ENCODE data around the gene YKT6. TPM values are rescaled to one million over a fixed set of nuclear protein-coding genes. Genes with fewer than 3 reads are reported as not detected.

YKT6 gene
- total and polyA plus RNA-seq, 11 donors = 28.5 to 133 (median 46.6) TPM

- DNase-seq (peak in 2 of 5 donors; percentile 22 to 51), ATAC-seq (no peak)
- H3K36me3 ChIP-seq = peaks cover 0 to 11% (median 0%) of the 10 kb centered on the region in 9 donors
- WGBS, 4 donors = 96 to 98% (median 96%) methylated on average over 12 to 18 of the region's 18 CpGs
- H3K27me3 ChIP-seq = no peaks in the 10 kb centered on the region
- H3K9me3 ChIP-seq = no peaks in the 10 kb centered on the region
- no peak for TF ChIP-seq POLR2A (IDR thresholded peaks at IDR 0.05)
- TF ChIP-seq CTCF (IDR thresholded peaks at IDR 0.05) = no peak
- intact Hi-C loops (cut with DNase I) = no loop called here
- H3K27ac ChIP-seq = no peak overlapping the region
- H3K4me1 ChIP-seq = peaks cover 0 to 2% (median 0%) of the 10 kb centered on the region in 12 donors
- H3K4me3 ChIP-seq = no peak overlapping the region
These were observed 18.7 kb downstream of the YKT6 start for GRCh38 chr7:44219371-44220045.

GRCh38 chr7:44220046-44220357, 19.2 kb downstream of the YKT6 start:
- no peaks in the 10 kb centered on the region for H3K4me1 ChIP-seq
- no peak overlapping the region for H3K27ac ChIP-seq
- WGBS, 4 donors = 90 to 94% (median 92%) methylated on average over 19 to 26 of the region's 26 CpGs
- DNase-seq = peak in 2 of 5 donors; percentile 27 to 28
- no peak overlapping the region for H3K4me3 ChIP-seq
- peaks cover 0 to 3% (median 0%) of the 10 kb centered on the region in 9 donors for H3K27me3 ChIP-seq
- TF ChIP-seq CTCF (IDR thresholded peaks at IDR 0.05) = no peak
- H3K9me3 ChIP-seq = no peaks in the 10 kb centered on the region
- no peak for ATAC-seq
- intact Hi-C loops (cut with DNase I) = no loop called here
- peaks cover 0 to 11% (median 0%) of the 10 kb centered on the region in 9 donors for H3K36me3 ChIP-seq

GRCh38 chr7:44220358-44221112, 19.8 kb downstream of the YKT6 start:
- TF ChIP-seq POLR2A (IDR thresholded peaks at IDR 0.05) (no peak), CTCF (IDR thresholded peaks at IDR 0.05) (no peak)
- ATAC-seq = no peak
- Histone ChIP-seq H3K27ac (no peak overlapping the region), H3K4me3 (no peak overlapping the region), H3K9me3 (no peaks in the 10 kb centered on the region), H3K4me1 (no peaks in the 10 kb centered on the region), H3K27me3 (peaks cover 0 to 6% (median 0%) of the 10 kb centered on the region in 9 donors), H3K36me3 (peaks cover 0 to 11% (median 0%) of the 10 kb centered on the region in 9 donors)
- WGBS, 4 donors = 89 to 94% (median 91%) methylated on average over 11 to 24 of the region's 24 CpGs
- DNase-seq = peak in 2 of 5 donors; percentile 19 to 53
- intact Hi-C loops (cut with DNase I) = no loop called here

GRCh38 chr7:44221231-44221791, 20.5 kb downstream of the YKT6 start:
- Histone ChIP-seq H3K27me3 (peaks cover 0 to 14% (median 0%) of the 10 kb centered on the region in 9 donors), H3K9me3 (no peaks in the 10 kb centered on the region), H3K36me3 (peaks cover 0 to 11% (median 0%) of the 10 kb centered on the region in 9 donors), H3K4me3 (no peak overlapping the region), H3K4me1 (no peaks in the 10 kb centered on the region), H3K27ac (no peak overlapping the region)
- peak in 2 of 5 donors; percentile 25 to 62 for DNase-seq
- intact Hi-C loops (cut with DNase I) = no loop called here
- no peak for TF ChIP-seq POLR2A (IDR thresholded peaks at IDR 0.05)
- ATAC-seq = no peak
- WGBS, 4 donors = 56 to 64% (median 61%) methylated on average over 29 to 30 of the region's 30 CpGs
